Osteocyte (in vitro differentiated cells): ENCODE measurements around the gene CNTN3. TPM values are rescaled to one million over a fixed set of nuclear protein-coding genes. Genes with fewer than 3 reads are reported as not detected.

ENCODE experiments used
- DNase-seq: peaks from one replicate; pipeline ENCODE4 v3.0.0; 2021; ENCODE audit warnings: mixed read lengths; ENCODE audit not compliant: unreplicated experiment; ENCODE audit errors: extremely low spot score
- H3K27ac Mint-ChIP-seq: one replicate; pipeline ENCODE4 v1.8.0; 2021; ENCODE audit warnings: mild to moderate bottlenecking, mixed read lengths; ENCODE audit not compliant: unreplicated experiment
- H3K27me3 Mint-ChIP-seq: one replicate; pipeline ENCODE4 v1.8.0; 2021; ENCODE audit warnings: mixed read lengths; ENCODE audit not compliant: unreplicated experiment
- H3K36me3 Mint-ChIP-seq: one replicate; pipeline ENCODE4 v1.8.0; 2021; ENCODE audit warnings: mixed read lengths; ENCODE audit not compliant: unreplicated experiment
- H3K4me1 Mint-ChIP-seq: one replicate; pipeline ENCODE4 v1.8.0; 2021; ENCODE audit warnings: mixed read lengths; ENCODE audit not compliant: unreplicated experiment
- H3K4me3 Mint-ChIP-seq: one replicate; pipeline ENCODE4 v1.8.0; 2021; ENCODE audit warnings: mild to moderate bottlenecking, moderate library complexity, mixed read lengths; ENCODE audit not compliant: unreplicated experiment
- H3K9me3 Mint-ChIP-seq: one replicate; pipeline ENCODE4 v1.8.0; 2021; ENCODE audit warnings: mixed read lengths; ENCODE audit not compliant: unreplicated experiment
- total RNA-seq: library from RNA; stranded (reverse); gene quantifications from 2 replicates; pipeline ENCODE4 v1.2.1, GENCODE V29; 2021
- TF ChIP-seq, protein P1 (sequence below): fragments of 200-600 bp; sonication (generic); IDR thresholded peaks from 2 replicates; pipeline ENCODE4 v1.5.0; 2021; ENCODE audit warnings: antibody characterized with exemption, mild to moderate bottlenecking, moderate library complexity

The CNTN3 gene
- total RNA-seq, 1 donor from 2014 or later = 0.35 TPM

- no peak for DNase-seq
- H3K27me3 Mint-ChIP-seq = no peaks in the 10 kb centered on the region
Measured at GRCh38 chr3:74626011-74626410, 11.6 kb upstream of the CNTN3 start.

DNA sequence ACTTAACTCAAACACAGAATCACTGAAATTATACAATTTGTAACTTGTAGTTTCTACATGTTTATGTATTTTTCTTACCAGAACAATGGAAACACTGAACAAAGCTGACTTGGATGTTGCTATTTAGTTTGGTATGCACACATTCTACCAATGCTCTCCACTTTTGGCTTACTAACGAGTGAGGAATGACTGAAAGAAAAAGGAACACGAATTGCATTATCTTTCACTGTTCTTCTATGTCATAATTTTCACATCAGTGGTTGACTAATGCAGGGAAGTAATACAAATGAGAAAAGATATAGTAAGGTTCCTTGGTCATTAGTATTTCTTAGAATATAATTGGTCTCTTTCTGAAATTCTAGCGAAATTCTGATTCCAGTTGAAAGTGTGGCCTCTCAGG lies 9.8 kb upstream of the CNTN3 start:
- H3K36me3 Mint-ChIP-seq = no peaks in the 10 kb centered on the region
- no peak for DNase-seq
- no peaks in the 10 kb centered on the region for H3K9me3 Mint-ChIP-seq
- no peak overlapping the region for H3K27ac Mint-ChIP-seq
- no peak overlapping the region for H3K4me3 Mint-ChIP-seq
- no peaks in the 10 kb centered on the region for H3K4me1 Mint-ChIP-seq
- H3K27me3 Mint-ChIP-seq = no peaks in the 10 kb centered on the region
- TF ChIP-seq, protein P1, sequence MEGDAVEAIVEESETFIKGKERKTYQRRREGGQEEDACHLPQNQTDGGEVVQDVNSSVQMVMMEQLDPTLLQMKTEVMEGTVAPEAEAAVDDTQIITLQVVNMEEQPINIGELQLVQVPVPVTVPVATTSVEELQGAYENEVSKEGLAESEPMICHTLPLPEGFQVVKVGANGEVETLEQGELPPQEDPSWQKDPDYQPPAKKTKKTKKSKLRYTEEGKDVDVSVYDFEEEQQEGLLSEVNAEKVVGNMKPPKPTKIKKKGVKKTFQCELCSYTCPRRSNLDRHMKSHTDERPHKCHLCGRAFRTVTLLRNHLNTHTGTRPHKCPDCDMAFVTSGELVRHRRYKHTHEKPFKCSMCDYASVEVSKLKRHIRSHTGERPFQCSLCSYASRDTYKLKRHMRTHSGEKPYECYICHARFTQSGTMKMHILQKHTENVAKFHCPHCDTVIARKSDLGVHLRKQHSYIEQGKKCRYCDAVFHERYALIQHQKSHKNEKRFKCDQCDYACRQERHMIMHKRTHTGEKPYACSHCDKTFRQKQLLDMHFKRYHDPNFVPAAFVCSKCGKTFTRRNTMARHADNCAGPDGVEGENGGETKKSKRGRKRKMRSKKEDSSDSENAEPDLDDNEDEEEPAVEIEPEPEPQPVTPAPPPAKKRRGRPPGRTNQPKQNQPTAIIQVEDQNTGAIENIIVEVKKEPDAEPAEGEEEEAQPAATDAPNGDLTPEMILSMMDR = no peak

More at GRCh38 chr3:74626011-74626410, 11.6 kb upstream of the CNTN3 start:
- Mint-ChIP-seq H3K36me3 (no peaks in the 10 kb centered on the region), H3K9me3 (no peaks in the 10 kb centered on the region), H3K4me3 (no peak overlapping the region), H3K27ac (no peak overlapping the region), H3K4me1 (peaks cover 2% of the 10 kb centered on the region)
- TF ChIP-seq, protein P1 = no peak

- Mint-ChIP-seq H3K4me1 (no peaks in the 10 kb centered on the region), H3K27ac (no peak overlapping the region), H3K36me3 (no peaks in the 10 kb centered on the region), H3K27me3 (no peaks in the 10 kb centered on the region), H3K9me3 (no peaks in the 10 kb centered on the region), H3K4me3 (no peak overlapping the region)
- TF ChIP-seq, protein P1 = no peak
- no peak for DNase-seq
Measured at GRCh38 chr3:74623261-74623836, 8.9 kb upstream of the CNTN3 start.

DNA sequence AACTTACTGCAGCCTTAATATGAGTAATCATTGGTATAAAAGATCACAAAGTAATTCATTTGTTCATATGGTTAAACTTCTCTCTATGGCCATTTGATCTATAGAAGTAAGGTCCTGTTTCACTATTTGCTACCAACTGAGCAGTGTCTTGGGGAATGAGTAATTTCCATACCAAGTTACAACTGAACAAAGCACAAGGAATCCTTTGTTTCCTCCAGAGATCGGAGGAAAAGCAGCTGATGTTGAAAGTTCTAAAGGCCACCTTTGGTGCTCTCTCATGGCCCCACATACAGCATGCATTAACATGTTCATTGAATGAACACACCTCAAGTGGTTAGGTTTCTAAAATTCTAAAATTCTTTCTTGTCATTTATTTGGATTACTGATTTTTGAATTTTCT lies 7.1 kb upstream of the CNTN3 start:
- Mint-ChIP-seq H3K27me3 (peaks cover 10% of the 10 kb centered on the region), H3K27ac (no peak overlapping the region), H3K9me3 (no peaks in the 10 kb centered on the region), H3K4me1 (no peaks in the 10 kb centered on the region), H3K36me3 (no peaks in the 10 kb centered on the region), H3K4me3 (no peak overlapping the region)
- TF ChIP-seq, protein P1 = no peak
- no peak for DNase-seq

GRCh38 chr3:74617776-74618175 lies 3.3 kb upstream of the CNTN3 start:
- no peak for DNase-seq
- TF ChIP-seq, protein P1 = no peak
- H3K27me3 Mint-ChIP-seq = peaks cover 38% of the 10 kb centered on the region
- H3K9me3 Mint-ChIP-seq = no peaks in the 10 kb centered on the region
- no peak overlapping the region for H3K4me3 Mint-ChIP-seq
- H3K27ac Mint-ChIP-seq = no peak overlapping the region
- H3K4me1 Mint-ChIP-seq = peaks cover 2% of the 10 kb centered on the region
- no peaks in the 10 kb centered on the region for H3K36me3 Mint-ChIP-seq
